HG02938 (cell line): ENCODE measurements around the gene ZNF197.
A peak's percentile ranks its signal among the peaks of the same experiment; 100 is the strongest.
"Not testable (repeated sequence)": the region's sequence is repeated elsewhere in the genome, so short reads cannot be mapped to it uniquely, and the experiment has no call there.

ENCODE experiments used
- ATAC-seq: cut with Tn5 transposase; IDR thresholded peaks from one replicate; pipeline ENCODE4 v1.9.1; 2021; ENCODE audit warnings: mild to moderate bottlenecking, moderate library complexity; ENCODE audit not compliant: unreplicated experiment

Gene ZNF197

DNA sequence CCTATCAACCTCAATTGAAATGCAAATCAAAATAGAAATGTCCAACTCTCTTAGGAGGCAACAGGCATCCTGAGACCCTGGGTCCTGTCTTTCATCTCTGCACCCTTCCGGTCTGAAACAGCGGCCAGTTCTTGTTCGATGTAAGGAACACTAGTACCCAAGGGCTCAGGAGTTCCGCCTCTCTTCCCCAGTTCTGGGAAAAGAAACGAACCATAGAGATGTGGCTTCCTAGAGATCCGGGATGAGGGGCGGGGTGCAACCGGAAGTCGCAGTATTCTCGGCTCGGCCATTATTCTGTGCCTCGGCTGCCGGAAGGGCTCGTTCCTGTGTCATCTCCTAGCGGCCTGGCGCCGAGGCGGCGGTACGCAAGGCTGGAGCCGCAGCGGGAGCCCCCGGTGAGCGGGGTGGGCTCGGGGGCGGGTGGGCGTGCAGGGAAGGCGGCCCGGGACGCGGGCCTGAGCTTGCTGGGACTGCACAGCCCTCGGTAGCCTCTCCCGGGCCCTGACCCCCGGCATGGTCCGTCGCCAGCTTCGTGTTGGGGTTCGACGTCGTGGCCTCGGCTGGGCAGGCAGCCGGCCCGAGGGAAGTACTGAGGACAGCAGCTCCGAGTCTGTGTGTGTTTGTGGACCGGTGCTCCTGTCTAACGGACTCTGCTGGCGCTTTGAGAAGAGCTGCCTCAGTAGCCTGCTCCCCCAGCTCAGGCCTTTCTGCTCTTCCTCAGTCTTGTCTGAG, at the start of gene ZNF197:
Gene ZNF197, plus strand, starts transcription at position 288 of the 732 bp plus-strand sequence. CDS start 4,119 bp downstream, outside the sequence.
- peak; percentile 84 for ATAC-seq

DNA sequence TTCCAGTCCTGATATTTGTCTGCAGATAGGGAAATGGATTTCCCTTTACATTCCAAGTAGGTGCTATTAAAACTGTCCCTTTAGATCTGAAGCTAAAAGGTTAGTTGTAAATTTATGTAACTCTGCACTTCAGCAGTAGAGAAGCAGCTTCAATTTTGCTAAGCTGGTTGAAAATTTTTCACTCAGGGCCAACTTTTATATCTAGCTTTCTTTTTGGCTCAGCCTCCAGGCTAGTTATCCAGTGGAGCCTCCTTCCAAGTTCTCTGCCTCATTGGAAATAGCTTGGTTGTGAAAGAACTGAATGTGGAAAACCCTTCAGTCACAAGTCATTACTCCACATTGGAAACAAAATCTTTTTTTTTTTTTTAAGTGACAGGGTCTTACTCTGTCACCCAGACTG, 48.2 kb upstream of the ZNF197 start:
- ATAC-seq = no peak

DNA sequence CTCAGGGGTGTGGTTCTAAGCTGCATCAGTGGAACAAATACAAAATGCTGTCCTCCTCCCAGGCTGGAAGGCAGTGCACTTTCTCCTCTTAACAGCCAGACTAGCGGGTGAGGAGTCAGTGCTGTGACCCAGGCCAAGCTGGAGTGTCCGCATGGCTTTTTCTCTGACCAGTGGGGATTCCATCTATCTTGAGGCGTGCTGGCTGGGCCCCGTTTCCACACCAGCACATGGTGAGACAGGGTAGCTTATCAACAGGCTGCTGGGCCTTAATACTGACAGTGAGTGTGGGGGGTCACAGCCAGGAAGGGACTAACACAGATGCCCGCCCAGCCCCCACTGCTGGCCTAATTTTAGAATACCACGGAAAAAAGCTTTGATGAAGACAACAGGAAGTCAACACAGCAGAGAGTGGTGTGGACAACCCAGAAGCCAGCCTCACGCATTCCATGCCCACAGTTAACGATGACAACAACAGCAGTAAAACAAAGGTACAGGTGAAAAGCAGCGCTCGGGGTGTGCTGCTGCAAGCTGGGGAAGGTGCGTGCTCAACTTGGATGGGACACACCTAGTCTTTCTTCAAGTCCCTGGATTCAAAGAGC, 47.4 kb upstream of the ZNF197 start:
- not testable (repeated sequence) for ATAC-seq

DNA sequence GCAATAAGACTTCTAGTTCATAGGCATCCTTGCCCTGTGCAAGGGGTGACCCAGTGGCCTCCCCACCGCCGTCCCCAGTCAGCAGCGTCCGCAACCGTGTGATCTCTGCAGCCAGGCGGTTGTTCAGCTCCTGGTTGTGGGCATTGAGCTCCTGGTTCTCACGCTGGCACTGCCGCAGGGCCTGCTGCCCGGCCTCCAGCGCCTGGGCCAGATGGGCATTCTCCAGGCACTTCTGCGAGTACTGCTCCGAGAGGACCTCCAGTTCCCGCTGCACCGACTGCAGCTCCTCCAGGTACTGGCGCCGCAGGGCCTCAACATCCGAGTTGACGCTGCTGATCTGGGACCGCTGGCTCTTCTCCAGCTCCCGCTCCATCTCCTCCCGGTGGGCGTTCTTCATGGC, 46.5 kb upstream of the ZNF197 start:
- ATAC-seq = not testable (repeated sequence)

DNA sequence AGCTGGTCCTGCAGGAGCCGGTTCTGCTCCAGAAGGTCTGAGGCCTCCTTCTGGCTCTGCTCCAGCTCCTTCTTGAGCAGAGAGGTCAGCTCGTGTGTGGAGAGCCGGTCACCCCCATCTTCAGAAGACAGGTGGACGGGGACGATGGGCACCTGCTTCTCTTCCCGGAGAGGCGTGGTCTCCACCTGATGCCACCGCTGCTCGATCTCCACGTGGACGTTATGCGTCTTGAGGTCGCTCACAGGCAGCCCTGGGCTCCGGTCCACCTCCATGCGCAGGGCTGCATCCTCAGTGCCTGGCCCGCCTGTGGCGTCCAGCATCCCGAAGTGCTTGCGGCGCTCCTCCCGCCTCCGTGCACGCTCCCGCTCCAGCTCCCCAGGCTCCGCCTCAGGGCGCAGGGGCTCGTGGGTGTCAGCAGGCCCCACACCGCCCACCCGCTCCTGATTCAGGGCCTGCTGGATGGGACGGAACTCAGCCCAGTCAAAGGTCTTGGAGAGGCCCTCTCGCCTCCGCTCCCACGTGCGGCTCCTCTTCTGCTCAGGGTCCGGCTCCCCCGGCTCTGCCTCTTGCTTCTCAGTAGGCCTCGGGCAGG, 45.8 kb upstream of the ZNF197 start:
- not testable (repeated sequence) for ATAC-seq

DNA sequence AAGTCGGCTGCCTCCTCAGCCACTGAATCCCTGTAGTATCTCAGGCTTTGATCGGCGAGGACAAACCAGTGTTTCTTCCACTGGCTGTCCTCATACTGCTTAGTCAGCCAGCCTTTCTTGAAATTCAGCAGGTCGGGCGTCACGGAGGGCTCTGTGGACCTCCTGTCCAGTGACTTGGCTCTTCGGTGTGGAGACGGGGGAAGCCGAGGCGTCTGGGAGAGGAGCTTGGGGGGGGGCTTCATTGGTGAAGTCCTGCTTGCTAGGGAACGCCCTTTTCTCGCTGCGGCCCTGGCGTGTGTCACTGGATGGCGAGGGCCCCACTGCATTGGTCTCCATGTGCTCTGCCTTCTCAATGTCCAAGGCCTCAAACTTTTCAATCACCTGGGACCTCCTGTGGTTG, 45.1 kb upstream of the ZNF197 start:
- not testable (repeated sequence) for ATAC-seq

DNA sequence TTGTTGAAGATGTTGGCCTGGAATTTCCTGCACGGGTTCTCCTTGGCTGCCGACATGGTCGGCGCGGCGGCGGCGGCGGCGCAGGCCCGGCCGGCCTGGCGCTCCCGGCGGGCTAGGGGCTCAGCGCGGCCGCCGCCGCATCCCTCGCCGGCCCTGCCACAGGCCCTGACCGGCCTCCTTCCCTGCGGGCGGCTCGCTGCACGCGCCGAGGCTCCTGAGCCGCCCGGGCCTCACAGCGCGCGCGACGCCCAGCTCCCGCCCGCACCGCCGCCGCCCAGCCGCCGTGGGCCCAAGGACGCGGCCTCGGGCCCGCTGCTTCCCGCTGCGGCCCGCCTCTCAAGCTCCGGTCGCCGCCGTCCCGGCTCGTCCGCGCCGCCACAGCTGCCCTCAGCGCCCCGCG, 43.9 kb upstream of the ZNF197 start:
- not testable (repeated sequence) for ATAC-seq

DNA sequence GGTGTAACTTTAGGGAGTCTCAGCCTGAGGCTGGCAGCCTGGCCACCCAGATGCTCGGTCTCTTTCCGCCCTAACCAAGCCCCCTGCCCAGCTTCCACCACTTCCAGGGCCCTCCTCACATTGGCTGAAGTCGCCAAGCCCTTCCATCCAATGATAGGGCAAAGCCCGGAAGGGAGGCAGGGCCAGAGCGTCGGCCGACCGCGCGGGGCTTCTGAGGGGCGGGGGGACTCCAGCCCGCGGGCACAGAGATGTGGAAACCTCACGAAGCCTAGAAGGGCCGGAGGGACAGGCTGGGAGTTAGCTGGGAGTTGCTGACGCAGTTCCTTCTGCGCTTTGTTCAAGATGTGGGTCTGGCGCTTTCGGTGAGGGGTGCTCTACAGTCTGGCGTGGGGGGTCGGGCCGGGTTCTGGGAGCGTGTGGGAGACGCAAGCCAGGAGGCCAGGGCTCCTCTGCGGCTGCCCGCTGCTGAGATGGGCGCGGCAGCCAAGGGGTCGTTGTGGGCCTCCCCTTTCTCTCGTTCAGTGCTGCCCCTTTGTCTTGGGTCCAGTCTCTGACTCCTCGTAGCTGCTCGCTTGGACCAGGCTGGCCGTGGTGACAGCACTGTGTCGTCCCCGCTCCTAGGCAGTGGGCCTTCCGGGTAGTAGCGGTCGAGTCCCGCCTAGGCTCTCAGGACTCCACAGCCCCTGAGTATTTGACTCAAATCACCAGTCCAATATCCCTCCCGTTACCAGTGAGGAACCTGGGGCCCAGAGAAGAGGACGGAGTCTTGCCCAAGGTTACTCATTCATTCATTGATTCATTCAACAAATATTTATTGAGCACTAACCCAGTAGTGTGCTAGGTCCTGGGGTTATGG, 40.0 kb upstream of the ZNF197 start, which contains the start of gene ZNF660:
Gene ZNF660, plus strand, starts transcription at position 319 of the 856 bp plus-strand sequence. CDS start 9,230 bp downstream, outside the sequence.
- ATAC-seq = peak; percentile 64

DNA sequence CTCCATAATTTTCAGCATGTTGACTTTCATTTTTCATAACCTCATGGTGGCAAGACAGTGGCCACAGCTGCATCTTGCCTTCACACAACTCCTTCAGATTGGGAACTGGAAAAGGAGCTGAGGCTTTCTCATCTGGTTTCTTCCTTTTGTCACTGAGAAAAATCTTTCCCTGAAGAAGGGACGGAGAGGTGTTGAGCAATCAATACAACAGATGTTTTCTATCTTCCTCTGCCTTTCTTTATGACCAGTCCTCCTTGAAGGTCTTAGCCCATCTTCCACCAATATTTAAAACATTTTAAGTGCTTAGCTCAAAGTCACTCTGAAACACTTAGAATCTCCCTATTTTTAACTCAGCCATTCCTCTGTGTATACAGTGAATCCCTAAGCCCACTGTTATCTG, 28.2 kb upstream of the ZNF197 start:
- no peak for ATAC-seq

DNA sequence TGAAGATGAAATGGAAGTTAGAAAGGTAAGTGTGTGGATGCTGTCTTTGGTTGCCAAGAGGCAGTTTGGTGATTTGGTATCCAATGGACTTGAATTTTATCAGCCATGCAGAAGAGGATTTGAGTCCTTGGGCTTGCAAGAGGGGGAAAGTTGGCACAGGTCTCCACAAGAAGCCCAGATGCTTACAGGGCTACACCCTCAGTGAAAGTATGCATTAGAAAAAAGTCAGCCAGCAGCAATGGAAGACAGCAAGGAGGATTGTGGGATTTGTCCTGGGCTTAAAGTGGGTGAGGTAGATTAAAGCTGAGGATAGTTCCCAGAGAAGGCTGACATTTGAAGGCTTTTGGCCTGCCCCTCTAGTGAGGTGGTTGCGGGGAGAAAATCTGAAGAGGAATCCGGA, 23.1 kb upstream of the ZNF197 start:
- no peak for ATAC-seq

DNA sequence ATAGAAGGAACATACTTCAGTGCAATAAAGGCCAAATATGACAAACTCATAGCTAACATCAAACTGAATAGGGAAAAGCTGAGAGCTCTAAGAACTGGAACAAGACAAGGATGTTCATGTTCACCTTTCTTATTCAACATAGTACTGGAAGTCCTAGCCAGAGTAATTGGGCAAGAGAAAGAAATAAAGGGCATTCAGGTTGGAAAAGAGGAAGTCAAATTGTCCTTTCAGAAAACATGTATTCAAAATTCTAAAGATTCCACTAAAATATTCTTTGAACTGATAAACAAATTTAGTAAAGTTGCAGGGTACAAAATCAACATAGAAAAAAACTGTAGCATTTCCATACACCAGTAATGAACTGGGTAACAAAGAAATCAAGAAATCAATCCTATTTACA, 12.2 kb upstream of the ZNF197 start:
- no peak for ATAC-seq

DNA sequence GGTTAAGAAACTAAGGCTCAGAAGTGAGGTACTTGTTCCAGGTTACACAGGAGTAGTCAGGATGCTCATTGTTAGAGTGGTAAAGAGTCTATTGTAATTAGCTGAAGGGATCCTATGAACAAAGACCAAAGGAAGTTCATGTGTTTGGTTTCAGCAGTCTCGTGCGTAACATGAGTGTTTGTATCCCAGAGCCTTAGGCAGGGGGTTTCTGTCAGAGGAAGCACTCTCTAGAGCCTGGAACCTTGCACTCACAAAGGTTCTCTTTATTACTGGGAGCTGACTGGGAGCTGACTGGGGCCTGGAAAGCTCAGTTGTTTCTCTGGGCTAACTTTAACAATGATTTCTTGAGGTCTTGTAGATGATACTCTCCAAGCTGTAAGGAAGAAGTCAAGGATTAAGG, 3.9 kb downstream of the ZNF197 start:
- no peak for ATAC-seq

DNA sequence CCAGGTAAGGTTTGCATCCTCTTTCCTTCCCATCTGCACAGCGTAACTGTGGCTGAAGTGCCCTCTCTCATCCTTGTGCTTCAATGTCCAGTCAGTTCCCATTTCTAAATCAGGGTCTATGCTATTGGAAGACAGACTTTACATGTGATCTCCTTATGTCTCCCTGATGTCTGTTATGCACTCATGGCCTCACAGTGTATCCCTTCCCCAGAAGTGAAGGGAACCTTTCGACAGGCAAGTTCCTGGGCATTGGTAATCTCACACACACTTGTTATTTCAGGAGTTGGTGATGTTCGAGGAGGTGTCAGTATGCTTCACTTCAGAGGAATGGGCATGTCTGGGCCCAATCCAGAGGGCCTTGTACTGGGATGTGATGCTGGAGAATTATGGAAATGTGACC, 7.4 kb downstream of the ZNF197 start:
- ATAC-seq = no peak

DNA sequence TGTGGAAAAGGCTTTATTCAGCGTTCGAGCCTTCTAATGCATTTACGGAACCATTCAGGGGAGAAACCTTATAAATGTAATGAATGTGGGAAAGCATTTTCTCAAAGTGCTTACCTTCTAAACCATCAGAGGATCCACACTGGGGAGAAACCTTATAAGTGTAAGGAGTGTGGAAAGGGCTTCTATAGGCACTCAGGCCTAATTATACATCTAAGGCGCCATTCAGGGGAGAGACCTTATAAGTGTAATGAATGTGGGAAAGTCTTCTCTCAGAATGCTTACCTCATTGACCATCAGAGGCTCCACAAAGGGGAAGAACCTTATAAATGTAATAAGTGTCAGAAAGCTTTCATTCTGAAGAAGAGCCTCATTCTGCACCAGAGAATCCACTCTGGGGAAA, 17.5 kb downstream of the ZNF197 start:
- ATAC-seq = no peak

DNA sequence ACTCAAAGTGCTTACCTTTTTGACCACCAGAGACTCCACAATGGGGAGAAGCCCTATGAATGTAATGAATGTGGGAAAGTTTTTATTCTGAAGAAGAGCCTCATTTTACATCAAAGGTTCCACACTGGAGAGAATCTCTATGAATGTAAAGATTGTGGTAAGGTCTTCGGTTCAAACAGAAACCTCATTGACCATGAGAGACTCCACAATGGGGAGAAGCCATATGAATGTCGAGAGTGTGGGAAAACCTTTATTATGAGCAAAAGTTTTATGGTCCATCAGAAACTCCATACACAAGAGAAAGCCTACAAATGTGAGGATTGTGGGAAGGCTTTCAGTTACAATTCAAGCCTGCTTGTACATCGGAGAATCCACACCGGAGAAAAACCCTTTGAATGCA, 18.2 kb downstream of the ZNF197 start:
- no peak for ATAC-seq

DNA sequence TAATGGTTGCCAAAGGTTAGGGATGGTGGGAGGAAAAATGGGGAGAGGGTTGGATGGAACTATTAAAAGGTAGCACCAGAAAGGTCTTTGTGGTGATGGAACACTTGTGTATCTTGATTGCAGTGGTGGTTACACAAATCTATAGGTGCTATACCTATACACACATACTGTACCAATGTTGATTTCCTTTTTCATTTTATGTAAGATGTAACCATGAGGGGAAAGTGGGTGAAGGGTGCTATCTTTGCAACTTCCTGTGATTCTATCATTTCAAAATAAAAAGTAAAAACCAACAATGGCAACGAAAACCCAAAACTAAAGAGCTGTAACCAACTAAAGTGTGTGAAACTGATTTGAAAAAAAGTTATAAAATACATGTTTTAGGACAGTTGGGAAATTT, 22.9 kb downstream of the ZNF197 start:
- no peak for ATAC-seq

DNA sequence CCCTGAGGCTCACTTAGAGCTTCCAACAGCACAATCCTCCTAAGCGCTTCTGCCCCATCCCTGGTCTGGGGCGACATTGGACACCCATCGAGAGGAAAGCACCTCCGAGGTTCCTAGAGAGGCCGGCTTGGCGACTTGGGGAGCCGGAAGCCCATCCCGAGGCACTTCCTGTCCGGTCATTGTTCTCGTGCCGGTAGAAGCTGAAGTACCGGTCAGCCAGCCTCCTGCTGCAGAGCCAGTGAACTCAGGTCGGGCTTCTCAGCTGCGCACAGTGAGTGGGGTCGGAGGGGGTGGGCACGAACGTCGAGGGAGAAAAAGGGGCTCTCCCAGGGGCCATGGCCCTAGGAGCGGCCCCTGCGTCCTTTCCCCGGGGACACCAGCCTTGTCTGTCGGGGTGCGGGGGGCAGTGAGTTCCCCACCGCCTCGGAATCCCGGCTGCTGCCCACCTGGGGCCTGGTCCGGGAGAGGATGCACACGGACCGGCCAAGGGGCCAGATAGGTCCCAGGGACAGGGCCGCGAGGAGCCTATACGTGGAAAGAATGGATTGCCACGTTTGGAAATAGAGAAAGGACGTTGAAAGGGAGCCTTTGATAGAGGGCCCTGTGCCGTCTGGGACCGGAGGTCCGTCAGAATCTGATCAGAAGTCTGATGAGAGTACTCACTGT, 23.9 kb downstream of the ZNF197 start, which contains the start of gene ZNF35:
Gene ZNF35, plus strand, starts transcription at position 169 of the 666 bp plus-strand sequence. CDS start 2,336 bp downstream, outside the sequence.
- ATAC-seq = peak; percentile 89

DNA sequence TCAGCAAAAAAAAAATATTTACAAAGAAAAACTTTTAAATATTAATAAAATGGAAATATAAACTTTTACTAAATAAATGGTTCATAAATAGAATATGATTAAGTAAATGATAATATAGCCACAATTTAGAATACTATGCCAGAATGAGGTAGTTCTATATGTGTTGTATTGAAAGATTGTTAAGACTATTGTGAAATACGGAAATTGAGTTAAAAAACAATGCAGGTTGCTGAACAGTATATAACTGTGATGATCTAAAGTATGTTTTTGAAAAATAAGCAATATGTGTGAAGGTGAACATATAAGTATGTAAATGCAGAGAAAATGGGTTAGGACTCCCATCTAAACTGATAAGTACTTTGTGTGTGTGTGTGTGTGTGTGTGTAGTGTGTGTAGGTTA, 24.9 kb downstream of the ZNF197 start:
- no peak for ATAC-seq

DNA sequence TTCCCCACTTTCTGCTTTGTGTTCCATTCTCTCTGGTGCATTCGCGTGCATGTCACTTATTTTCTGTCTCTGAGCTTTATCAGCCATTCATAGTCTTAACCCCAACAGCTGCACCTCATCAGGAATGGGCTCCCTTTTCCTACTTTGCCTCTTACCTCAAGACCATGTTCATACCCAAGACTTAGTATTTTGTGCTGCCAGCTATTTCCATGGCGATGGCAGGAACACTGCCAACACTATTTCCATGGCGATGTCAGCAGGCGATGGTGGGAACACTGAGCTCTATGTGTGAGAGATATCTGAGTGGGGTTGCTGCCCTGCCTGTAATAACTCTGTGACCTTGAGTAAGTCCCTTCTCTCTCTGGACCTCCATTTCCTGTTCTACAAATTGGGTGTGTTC, 29.2 kb downstream of the ZNF197 start:
- ATAC-seq = no peak

DNA sequence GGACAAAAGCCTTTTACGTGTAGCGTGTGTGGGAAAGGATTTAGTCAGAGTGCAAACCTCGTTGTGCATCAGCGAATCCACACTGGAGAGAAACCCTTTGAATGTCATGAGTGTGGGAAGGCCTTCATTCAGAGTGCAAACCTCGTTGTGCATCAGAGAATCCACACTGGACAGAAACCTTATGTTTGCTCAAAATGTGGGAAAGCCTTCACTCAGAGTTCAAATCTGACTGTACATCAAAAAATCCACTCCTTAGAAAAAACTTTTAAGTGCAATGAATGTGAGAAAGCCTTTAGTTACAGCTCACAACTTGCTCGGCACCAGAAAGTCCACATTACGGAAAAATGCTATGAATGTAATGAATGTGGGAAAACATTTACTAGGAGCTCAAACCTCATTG, 34.2 kb downstream of the ZNF197 start:
- no peak for ATAC-seq

DNA sequence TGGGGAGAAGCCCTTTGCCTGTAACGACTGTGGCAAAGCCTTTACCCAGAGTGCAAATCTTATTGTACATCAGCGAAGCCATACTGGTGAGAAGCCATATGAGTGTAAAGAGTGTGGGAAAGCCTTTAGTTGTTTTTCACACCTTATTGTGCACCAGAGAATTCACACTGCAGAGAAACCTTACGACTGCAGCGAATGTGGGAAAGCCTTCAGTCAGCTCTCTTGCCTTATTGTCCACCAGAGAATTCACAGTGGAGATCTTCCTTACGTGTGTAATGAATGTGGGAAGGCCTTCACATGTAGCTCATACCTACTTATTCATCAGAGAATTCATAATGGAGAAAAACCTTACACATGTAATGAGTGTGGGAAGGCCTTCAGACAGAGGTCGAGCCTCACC, 34.6 kb downstream of the ZNF197 start:
- no peak for ATAC-seq
